HEK293 (cell line): ENCODE results near the gene ATP12A.

Experiments
- CTCF ChIA-PET: fragments of 350-600 bp; formaldehyde crosslinking; extraction: SDS; loops from one replicate; lab custom pipeline; 2021; ENCODE audit warnings: antibody characterized with exemption; lab: Yijun Ruan, JAX
- POLR2A ChIA-PET: fragments of 300-600 bp; formaldehyde crosslinking; extraction: SDS; loops from one replicate; lab custom pipeline; 2020; ENCODE audit warnings: antibody characterized with exemption, inconsistent platforms; lab: Yijun Ruan, JAX
- H3K27ac ChIP-seq: fragments of 200-500 bp; sonication (Bioruptor generic); 2 replicates; pipeline ENCODE4 v1.5.1; 2014; ENCODE audit warnings: low read depth, low read length, control low read depth, inconsistent platforms; ENCODE audit errors: extremely low read depth
- H3K36me3 ChIP-seq, 2 experiments: fragments of 200-500 bp in 1 of 2; sonication (Bioruptor generic) in 1 of 2; 1 replicate in 1 of 2; 2 replicates in 1 of 2; pipeline ENCODE4 v1.5.1; 2014 to 2017; ENCODE audit warnings: inconsistent platforms in 2 of 2, low read length in 2 of 2; ENCODE audit not compliant: control insufficient read depth in 2 of 2, insufficient read depth in 1 of 2
- H3K4me1 ChIP-seq: fragments of 200-500 bp; sonication (Bioruptor generic); 2 replicates; pipeline ENCODE4 v1.5.1; 2014; ENCODE audit warnings: mild to moderate bottlenecking, low read length, inconsistent platforms; ENCODE audit not compliant: control insufficient read depth, insufficient read depth
- H3K4me3 ChIP-seq: 2 replicates; pipeline ENCODE4 v1.5.1; 2011; ENCODE audit warnings: low read depth, mild to moderate bottlenecking, control low read depth, low read length, moderate library complexity
- H3K9me3 ChIP-seq: fragments of 200-500 bp; sonication (Bioruptor generic); 2 replicates; pipeline ENCODE4 v1.5.1; 2014; ENCODE audit warnings: low read depth, low read length, inconsistent platforms; ENCODE audit not compliant: control insufficient read depth, insufficient read depth
- ZNF121 ChIP-seq: fragments of 450-650 bp; formaldehyde crosslinking; IDR thresholded peaks from 2 replicates; pipeline ENCODE4 v1.5.1; 2016; ENCODE audit warnings: missing biosample characterization, missing genetic modification characterization
- ZNF146 ChIP-seq: fragments of 450-650 bp; formaldehyde crosslinking; IDR thresholded peaks from 2 replicates; pipeline ENCODE4 v1.5.1; 2016; ENCODE audit warnings: missing biosample characterization, missing genetic modification characterization
- ZNF174 ChIP-seq: fragments of 450-650 bp; formaldehyde crosslinking; IDR thresholded peaks from 2 replicates; pipeline ENCODE4 v1.5.0; 2017; ENCODE audit warnings: missing biosample characterization, mild to moderate bottlenecking, missing genetic modification characterization
- ZNF221 ChIP-seq: fragments of 450-650 bp; formaldehyde crosslinking; IDR thresholded peaks from 2 replicates; pipeline ENCODE4 v1.5.1; 2017; ENCODE audit warnings: missing biosample characterization, missing genetic modification characterization, borderline replicate concordance
- ZNF473 ChIP-seq: fragments of 450-650 bp; formaldehyde crosslinking; IDR thresholded peaks from 2 replicates; pipeline ENCODE4 v1.5.1; 2017; ENCODE audit warnings: missing biosample characterization, missing genetic modification characterization
- TF ChIP-seq, protein P1 (sequence below): fragments of 450-650 bp; formaldehyde crosslinking; IDR thresholded peaks from 2 replicates; pipeline ENCODE4 v1.5.1; 2017; ENCODE audit warnings: missing biosample characterization, missing genetic modification characterization
- TF ChIP-seq, protein P2 (sequence below): fragments of 450-650 bp; formaldehyde crosslinking; IDR thresholded peaks from 2 replicates; pipeline ENCODE4 v1.5.1; 2016; ENCODE audit warnings: missing biosample characterization, missing genetic modification characterization, low read depth
- TF ChIP-seq, protein P3 (sequence below): fragments of 450-650 bp; formaldehyde crosslinking; IDR thresholded peaks from 2 replicates; pipeline ENCODE4 v1.5.1; 2017; ENCODE audit warnings: missing biosample characterization, missing genetic modification characterization
- TF ChIP-seq, protein P4 (sequence below): fragments of 450-650 bp; formaldehyde crosslinking; IDR thresholded peaks from 2 replicates; pipeline ENCODE4 v1.5.1; 2016; ENCODE audit warnings: missing biosample characterization, missing genetic modification characterization, borderline replicate concordance
- TF ChIP-seq, protein P5 (sequence below): fragments of 450-650 bp; formaldehyde crosslinking; optimal IDR thresholded peaks from 2 replicates; pipeline ENCODE3; 2016; ENCODE audit warnings: missing biosample characterization, mild to moderate bottlenecking, missing genetic modification characterization

The ATP12A gene

DNA sequence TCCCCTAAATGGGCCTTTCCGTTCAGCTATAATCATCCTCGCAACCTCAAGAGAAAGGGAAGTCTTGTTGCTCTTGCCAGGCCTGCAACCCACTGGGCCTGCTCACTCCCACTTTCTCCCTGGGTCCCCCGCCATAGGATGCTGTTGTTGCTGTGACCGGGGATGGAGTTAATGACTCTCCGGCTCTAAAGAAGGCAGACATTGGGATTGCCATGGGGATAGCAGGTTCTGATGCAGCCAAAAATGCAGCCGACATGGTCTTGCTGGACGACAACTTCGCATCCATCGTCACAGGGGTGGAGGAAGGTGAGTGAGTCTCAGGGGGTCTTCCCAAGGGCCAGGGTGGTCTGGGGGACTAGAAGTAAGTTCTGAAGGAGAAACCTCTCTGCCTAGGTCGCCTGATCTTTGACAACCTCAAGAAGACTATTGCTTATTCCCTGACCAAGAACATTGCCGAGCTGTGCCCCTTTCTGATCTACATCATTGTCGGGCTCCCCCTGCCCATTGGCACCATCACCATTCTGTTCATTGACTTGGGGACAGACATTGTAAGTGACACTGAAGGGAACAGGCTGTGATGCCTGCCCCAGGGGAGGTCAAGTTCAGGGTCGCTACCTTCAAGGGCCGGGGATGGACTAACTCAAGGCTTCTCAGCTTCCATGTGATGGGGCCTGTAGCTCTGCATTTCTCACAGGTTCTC lies 26.8 kb downstream of the ATP12A start (continued):
- TF ChIP-seq, protein P1, sequence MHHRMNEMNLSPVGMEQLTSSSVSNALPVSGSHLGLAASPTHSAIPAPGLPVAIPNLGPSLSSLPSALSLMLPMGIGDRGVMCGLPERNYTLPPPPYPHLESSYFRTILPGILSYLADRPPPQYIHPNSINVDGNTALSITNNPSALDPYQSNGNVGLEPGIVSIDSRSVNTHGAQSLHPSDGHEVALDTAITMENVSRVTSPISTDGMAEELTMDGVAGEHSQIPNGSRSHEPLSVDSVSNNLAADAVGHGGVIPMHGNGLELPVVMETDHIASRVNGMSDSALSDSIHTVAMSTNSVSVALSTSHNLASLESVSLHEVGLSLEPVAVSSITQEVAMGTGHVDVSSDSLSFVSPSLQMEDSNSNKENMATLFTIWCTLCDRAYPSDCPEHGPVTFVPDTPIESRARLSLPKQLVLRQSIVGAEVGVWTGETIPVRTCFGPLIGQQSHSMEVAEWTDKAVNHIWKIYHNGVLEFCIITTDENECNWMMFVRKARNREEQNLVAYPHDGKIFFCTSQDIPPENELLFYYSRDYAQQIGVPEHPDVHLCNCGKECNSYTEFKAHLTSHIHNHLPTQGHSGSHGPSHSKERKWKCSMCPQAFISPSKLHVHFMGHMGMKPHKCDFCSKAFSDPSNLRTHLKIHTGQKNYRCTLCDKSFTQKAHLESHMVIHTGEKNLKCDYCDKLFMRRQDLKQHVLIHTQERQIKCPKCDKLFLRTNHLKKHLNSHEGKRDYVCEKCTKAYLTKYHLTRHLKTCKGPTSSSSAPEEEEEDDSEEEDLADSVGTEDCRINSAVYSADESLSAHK = no peak
- TF ChIP-seq, protein P2, sequence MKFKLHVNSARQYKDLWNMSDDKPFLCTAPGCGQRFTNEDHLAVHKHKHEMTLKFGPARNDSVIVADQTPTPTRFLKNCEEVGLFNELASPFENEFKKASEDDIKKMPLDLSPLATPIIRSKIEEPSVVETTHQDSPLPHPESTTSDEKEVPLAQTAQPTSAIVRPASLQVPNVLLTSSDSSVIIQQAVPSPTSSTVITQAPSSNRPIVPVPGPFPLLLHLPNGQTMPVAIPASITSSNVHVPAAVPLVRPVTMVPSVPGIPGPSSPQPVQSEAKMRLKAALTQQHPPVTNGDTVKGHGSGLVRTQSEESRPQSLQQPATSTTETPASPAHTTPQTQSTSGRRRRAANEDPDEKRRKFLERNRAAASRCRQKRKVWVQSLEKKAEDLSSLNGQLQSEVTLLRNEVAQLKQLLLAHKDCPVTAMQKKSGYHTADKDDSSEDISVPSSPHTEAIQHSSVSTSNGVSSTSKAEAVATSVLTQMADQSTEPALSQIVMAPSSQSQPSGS (tag by site-specific recombination) = no peak
- TF ChIP-seq, protein P3, sequence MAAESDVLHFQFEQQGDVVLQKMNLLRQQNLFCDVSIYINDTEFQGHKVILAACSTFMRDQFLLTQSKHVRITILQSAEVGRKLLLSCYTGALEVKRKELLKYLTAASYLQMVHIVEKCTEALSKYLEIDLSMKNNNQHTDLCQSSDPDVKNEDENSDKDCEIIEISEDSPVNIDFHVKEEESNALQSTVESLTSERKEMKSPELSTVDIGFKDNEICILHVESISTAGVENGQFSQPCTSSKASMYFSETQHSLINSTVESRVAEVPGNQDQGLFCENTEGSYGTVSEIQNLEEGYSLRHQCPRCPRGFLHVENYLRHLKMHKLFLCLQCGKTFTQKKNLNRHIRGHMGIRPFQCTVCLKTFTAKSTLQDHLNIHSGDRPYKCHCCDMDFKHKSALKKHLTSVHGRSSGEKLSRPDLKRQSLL (tag by site-specific recombination) = no peak
- TF ChIP-seq, all 188 proteins: peak for 0

DNA sequence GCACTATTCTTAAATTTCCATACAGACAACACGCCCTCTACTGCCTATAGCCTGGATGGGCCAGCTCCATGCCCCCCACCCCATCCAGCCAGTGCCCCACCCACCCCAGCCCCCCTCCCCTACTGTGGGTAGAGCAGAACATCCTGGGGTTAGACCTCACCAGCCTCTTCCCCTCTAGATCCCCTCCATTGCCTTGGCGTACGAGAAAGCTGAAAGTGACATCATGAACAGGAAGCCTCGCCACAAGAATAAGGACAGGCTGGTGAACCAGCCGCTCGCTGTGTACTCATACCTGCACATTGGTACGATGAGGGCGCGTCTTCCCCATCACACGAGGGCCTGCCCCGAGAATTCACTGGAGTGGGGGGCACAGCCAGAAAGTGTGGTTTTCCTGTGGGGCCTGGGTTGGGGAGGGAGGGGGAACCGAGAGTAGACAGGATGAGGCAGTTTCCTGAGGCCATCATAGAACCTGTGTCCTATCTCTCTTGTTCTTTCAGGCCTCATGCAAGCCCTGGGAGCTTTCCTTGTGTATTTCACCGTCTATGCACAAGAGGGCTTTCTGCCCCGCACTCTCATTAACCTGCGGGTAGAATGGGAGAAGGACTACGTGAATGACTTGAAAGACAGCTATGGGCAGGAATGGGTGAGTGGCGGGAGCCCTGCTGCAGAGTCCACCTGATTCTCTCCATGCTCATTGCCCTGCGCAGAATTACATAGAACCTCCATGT lies 29.1 kb downstream of the ATP12A start:
- Histone ChIP-seq H3K27ac (no peak overlapping the region), H3K36me3 (no peaks in the 10 kb centered on the region), H3K4me1 (0 out of 2 replicates have a peak, but pooled peaks cover 3% of the 10 kb centered on the region), H3K9me3 (no peaks in the 10 kb centered on the region), H3K4me3 (no peak overlapping the region)
- no peak for TF ChIP-seq ZNF473 (tag by site-specific recombination)
- TF ChIP-seq, protein P4, sequence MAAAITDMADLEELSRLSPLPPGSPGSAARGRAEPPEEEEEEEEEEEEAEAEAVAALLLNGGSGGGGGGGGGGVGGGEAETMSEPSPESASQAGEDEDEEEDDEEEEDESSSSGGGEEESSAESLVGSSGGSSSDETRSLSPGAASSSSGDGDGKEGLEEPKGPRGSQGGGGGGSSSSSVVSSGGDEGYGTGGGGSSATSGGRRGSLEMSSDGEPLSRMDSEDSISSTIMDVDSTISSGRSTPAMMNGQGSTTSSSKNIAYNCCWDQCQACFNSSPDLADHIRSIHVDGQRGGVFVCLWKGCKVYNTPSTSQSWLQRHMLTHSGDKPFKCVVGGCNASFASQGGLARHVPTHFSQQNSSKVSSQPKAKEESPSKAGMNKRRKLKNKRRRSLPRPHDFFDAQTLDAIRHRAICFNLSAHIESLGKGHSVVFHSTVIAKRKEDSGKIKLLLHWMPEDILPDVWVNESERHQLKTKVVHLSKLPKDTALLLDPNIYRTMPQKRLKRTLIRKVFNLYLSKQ = no peak
- no peak for TF ChIP-seq ZNF121
- ChIA-PET POLR2A (no interaction called here), CTCF (interaction anchor here (0.6 to 8.4 kb wide), 3 partner anchors 16 to 368 kb away, joined by 5 to 40 read pairs (median 9); no protein-coding TSS in a partner anchor)

DNA sequence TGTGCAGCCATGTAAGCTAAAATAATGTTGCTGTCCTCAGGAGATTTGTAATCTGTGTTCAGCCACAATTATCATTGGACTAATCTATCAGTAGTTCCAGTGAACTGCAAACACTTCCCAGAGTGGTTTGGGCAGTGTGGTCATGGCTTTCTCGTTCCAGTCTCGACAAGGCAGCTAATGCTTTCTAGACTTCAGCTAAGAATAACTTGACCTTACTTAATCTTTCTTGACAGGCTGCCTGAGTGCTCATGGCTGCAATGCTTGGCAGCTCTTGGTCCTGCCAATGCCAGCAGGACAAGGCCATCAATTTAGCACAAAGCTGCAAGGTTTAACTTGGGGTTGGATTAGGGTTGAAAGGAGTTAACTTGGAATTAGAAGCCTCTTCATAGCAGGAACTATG lies 32.8 kb downstream of the ATP12A start:
- no peak overlapping the region for H3K4me3 ChIP-seq
- H3K9me3 ChIP-seq = no peaks in the 10 kb centered on the region
- H3K36me3 ChIP-seq = no peaks in the 10 kb centered on the region
- ChIA-PET POLR2A (no interaction called here), CTCF (interaction anchor here (0.9 to 8.4 kb wide), 4 partner anchors 14 to 23 kb away, joined by 3 to 40 read pairs (median 3); no protein-coding TSS in a partner anchor)
- 0 out of 2 replicates have a peak, but pooled peaks cover 3% of the 10 kb centered on the region for H3K4me1 ChIP-seq
- TF ChIP-seq ZNF221 (tag by site-specific recombination) (no peak), ZNF174 (no peak), ZNF146 (no peak)
- TF ChIP-seq, protein P5, sequence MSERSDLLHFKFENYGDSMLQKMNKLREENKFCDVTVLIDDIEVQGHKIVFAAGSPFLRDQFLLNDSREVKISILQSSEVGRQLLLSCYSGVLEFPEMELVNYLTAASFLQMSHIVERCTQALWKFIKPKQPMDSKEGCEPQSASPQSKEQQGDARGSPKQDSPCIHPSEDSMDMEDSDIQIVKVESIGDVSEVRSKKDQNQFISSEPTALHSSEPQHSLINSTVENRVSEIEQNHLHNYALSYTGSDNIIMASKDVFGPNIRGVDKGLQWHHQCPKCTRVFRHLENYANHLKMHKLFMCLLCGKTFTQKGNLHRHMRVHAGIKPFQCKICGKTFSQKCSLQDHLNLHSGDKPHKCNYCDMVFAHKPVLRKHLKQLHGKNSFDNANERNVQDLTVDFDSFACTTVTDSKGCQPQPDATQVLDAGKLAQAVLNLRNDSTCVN = no peak
- no peak overlapping the region for H3K27ac ChIP-seq
